SJCRH30 (cell line): ENCODE results near the gene TMED4. TPM values are rescaled to one million over a fixed set of nuclear protein-coding genes. Genes with fewer than 3 reads are reported as not detected.

ENCODE experiments used
- DNase-seq, 2 experiments: peaks; one replicate each; pipeline ENCODE4 v3.0.0-alpha.2; 2015 to 2020
- H3K27ac ChIP-seq: fragments of 250-450 bp; sonication (Bioruptor Pico); 2 replicates; pipeline ENCODE4 v1.5.1; 2020; ENCODE audit warnings: mild to moderate bottlenecking, moderate library complexity
- H3K27me3 ChIP-seq: fragments of 250-450 bp; sonication (Bioruptor Pico); 2 replicates; pipeline ENCODE4 v1.5.1; 2020; ENCODE audit warnings: mild to moderate bottlenecking, moderate library complexity
- H3K36me3 ChIP-seq: fragments of 250-450 bp; sonication (Bioruptor Pico); 2 replicates; pipeline ENCODE4 v1.5.1; 2020; ENCODE audit warnings: mild to moderate bottlenecking, moderate library complexity
- H3K4me1 ChIP-seq: fragments of 250-450 bp; sonication (Bioruptor Pico); 2 replicates; pipeline ENCODE4 v1.5.1; 2020; ENCODE audit warnings: mild to moderate bottlenecking, moderate library complexity
- H3K4me3 ChIP-seq: fragments of 250-450 bp; sonication (Bioruptor Pico); 2 replicates; pipeline ENCODE4 v1.5.1; 2020; ENCODE audit warnings: mild to moderate bottlenecking, moderate library complexity
- H3K9me3 ChIP-seq: fragments of 250-450 bp; sonication (Bioruptor Pico); replicated peaks from 2 replicates; pipeline ENCODE4 v1.5.1; 2020; ENCODE audit warnings: mild to moderate bottlenecking, moderate library complexity
- total RNA-seq: library from RNA; depleted of rRNA; stranded (reverse); fragments of >200 nt; shearing (Covaris generic); gene quantifications from 2 replicates; pipeline ENCODE4 v1.2.3, GENCODE V29; 2014; rRNA removed

TMED4 gene
- 101 and 114 TPM in 2 replicates for total RNA-seq

GRCh38 chr7:44581879-44582603 is at the start of gene TMED4:
Gene TMED4 (minus strand): TSS chr7:44582231. CDS start chr7:44582206, 25 bp downstream.
- peaks cover 15% of the 10 kb centered on the region; the same call in 1 of the 2 replicates for H3K36me3 ChIP-seq
- peak; percentile 100 for DNase-seq
- no peaks in the 10 kb centered on the region for H3K9me3 ChIP-seq
- peaks cover 6% of the 10 kb centered on the region; the same call in 1 of the 2 replicates for H3K4me1 ChIP-seq
- peak within 1 kb of the TSS; percentile 57 for H3K27ac ChIP-seq
- peak within 1 kb of the TSS; percentile 74 for H3K4me3 ChIP-seq
- no peaks in the 10 kb centered on the region for H3K27me3 ChIP-seq

- Histone ChIP-seq H3K27ac (no peak overlapping the region; the same call in 1 of the 2 replicates), H3K27me3 (no peaks in the 10 kb centered on the region), H3K9me3 (no peaks in the 10 kb centered on the region), H3K4me1 (peaks cover 59% of the 10 kb centered on the region), H3K4me3 (no peak overlapping the region), H3K36me3 (peaks cover 9% of the 10 kb centered on the region)
- DNase-seq, result peak in 1 of 2 experiments; percentile 34
Observed at GRCh38 chr7:44631458-44632115, 49.6 kb upstream of the TMED4 start.

- peaks cover 14% of the 10 kb centered on the region for H3K36me3 ChIP-seq
- peaks cover 53% of the 10 kb centered on the region for H3K4me1 ChIP-seq
- no peak for DNase-seq
- H3K27ac ChIP-seq, result no peak overlapping the region
- no peaks in the 10 kb centered on the region for H3K9me3 ChIP-seq
- H3K4me3 ChIP-seq, result no peak overlapping the region
- no peaks in the 10 kb centered on the region for H3K27me3 ChIP-seq
Observed at GRCh38 chr7:44630792-44631457, 48.9 kb upstream of the TMED4 start.

GRCh38 chr7:44629829-44630522 is 47.9 kb upstream of the TMED4 start:
- DNase-seq, result no peak
- Histone ChIP-seq H3K27ac (no peak overlapping the region), H3K4me3 (no peak overlapping the region), H3K9me3 (no peaks in the 10 kb centered on the region), H3K27me3 (no peaks in the 10 kb centered on the region), H3K36me3 (peaks cover 20% of the 10 kb centered on the region), H3K4me1 (peaks cover 44% of the 10 kb centered on the region)

GRCh38 chr7:44626620-44627019 is 44.6 kb upstream of the TMED4 start:
- no peaks in the 10 kb centered on the region for H3K9me3 ChIP-seq
- no peak overlapping the region for H3K27ac ChIP-seq
- H3K4me1 ChIP-seq, result peaks cover 23% of the 10 kb centered on the region
- DNase-seq, result no peak
- peaks cover 24% of the 10 kb centered on the region for H3K36me3 ChIP-seq
- H3K27me3 ChIP-seq, result no peaks in the 10 kb centered on the region
- H3K4me3 ChIP-seq, result no peak overlapping the region

- H3K4me3 ChIP-seq, result no peak overlapping the region
- no peaks in the 10 kb centered on the region for H3K9me3 ChIP-seq
- no peak overlapping the region for H3K27ac ChIP-seq
- no peaks in the 10 kb centered on the region for H3K27me3 ChIP-seq
- peaks cover 15% of the 10 kb centered on the region for H3K4me1 ChIP-seq
- DNase-seq, result no peak
- peaks cover 24% of the 10 kb centered on the region for H3K36me3 ChIP-seq
Observed at GRCh38 chr7:44625526-44626471, 43.8 kb upstream of the TMED4 start.

GRCh38 chr7:44624318-44624717 is 42.3 kb upstream of the TMED4 start:
- peaks cover 20% of the 10 kb centered on the region for H3K36me3 ChIP-seq
- H3K27ac ChIP-seq, result no peak overlapping the region
- peaks cover 6% of the 10 kb centered on the region for H3K4me1 ChIP-seq
- no peak for DNase-seq
- H3K4me3 ChIP-seq, result no peak overlapping the region
- no peaks in the 10 kb centered on the region for H3K9me3 ChIP-seq
- H3K27me3 ChIP-seq, result no peaks in the 10 kb centered on the region

- H3K4me3 ChIP-seq, result no peak overlapping the region
- peaks cover 4% of the 10 kb centered on the region; the same call in 1 of the 2 replicates for H3K4me1 ChIP-seq
- DNase-seq, result peak; percentile 32 to 42
- H3K27ac ChIP-seq, result no peak overlapping the region
- H3K9me3 ChIP-seq, result no peaks in the 10 kb centered on the region
- H3K36me3 ChIP-seq, result peaks cover 20% of the 10 kb centered on the region
- H3K27me3 ChIP-seq, result no peaks in the 10 kb centered on the region
Observed at GRCh38 chr7:44622342-44623151, 40.5 kb upstream of the TMED4 start.

- peak in 1 of 2 experiments; percentile 21 for DNase-seq
- Histone ChIP-seq H3K9me3 (no peaks in the 10 kb centered on the region), H3K4me1 (peaks cover 4% of the 10 kb centered on the region; the same call in 1 of the 2 replicates), H3K27me3 (no peaks in the 10 kb centered on the region), H3K27ac (no peak overlapping the region), H3K4me3 (no peak overlapping the region), H3K36me3 (peaks cover 15% of the 10 kb centered on the region)
Observed at GRCh38 chr7:44621750-44622103, 39.7 kb upstream of the TMED4 start.

- H3K4me3 ChIP-seq, result no peak overlapping the region
- no peak for DNase-seq
- H3K27me3 ChIP-seq, result no peaks in the 10 kb centered on the region
- H3K36me3 ChIP-seq, result peaks cover 12% of the 10 kb centered on the region
- H3K9me3 ChIP-seq, result no peaks in the 10 kb centered on the region
- H3K4me1 ChIP-seq, result peaks cover 4% of the 10 kb centered on the region; the same call in 1 of the 2 replicates
- H3K27ac ChIP-seq, result no peak overlapping the region
Observed at GRCh38 chr7:44621034-44621749, 39.2 kb upstream of the TMED4 start.

GRCh38 chr7:44618753-44619152 is 36.7 kb upstream of the TMED4 start:
- H3K9me3 ChIP-seq, result no peaks in the 10 kb centered on the region
- H3K27ac ChIP-seq, result no peak overlapping the region
- no peaks in the 10 kb centered on the region for H3K27me3 ChIP-seq
- no peak overlapping the region for H3K4me3 ChIP-seq
- DNase-seq, result no peak
- peaks cover 4% of the 10 kb centered on the region; the same call in 1 of the 2 replicates for H3K4me1 ChIP-seq
- H3K36me3 ChIP-seq, result peaks cover 2% of the 10 kb centered on the region

GRCh38 chr7:44618045-44618444 is 36.0 kb upstream of the TMED4 start:
- Histone ChIP-seq H3K4me3 (no peak overlapping the region), H3K27me3 (no peaks in the 10 kb centered on the region), H3K36me3 (peaks cover 2% of the 10 kb centered on the region), H3K9me3 (no peaks in the 10 kb centered on the region), H3K4me1 (peaks cover 4% of the 10 kb centered on the region; the same call in 1 of the 2 replicates), H3K27ac (no peak overlapping the region)
- no peak for DNase-seq
